BE2C (cell line): ENCODE data around the gene CFAP46.

Experiments used
- DNase-seq: peaks from one replicate; pipeline ENCODE4 v3.0.0-alpha.2; 2020
- H3K27me3 ChIP-seq: fragments of 250-450 bp; sonication (Bioruptor Pico); 2 replicates; pipeline ENCODE4 v1.5.1; 2020; ENCODE audit warnings: mild to moderate bottlenecking
- H3K36me3 ChIP-seq: fragments of 250-450 bp; sonication (Bioruptor Pico); 2 replicates; pipeline ENCODE4 v1.5.1; 2020; ENCODE audit warnings: mild to moderate bottlenecking
- H3K4me1 ChIP-seq: fragments of 250-450 bp; sonication (Bioruptor Pico); 2 replicates; pipeline ENCODE4 v1.5.1; 2020
- H3K4me3 ChIP-seq: 2 replicates; pipeline ENCODE4 v1.5.1; 2011; ENCODE audit warnings: low read depth, low read length
- H3K9me3 ChIP-seq: fragments of 250-450 bp; sonication (Bioruptor Pico); 2 replicates; pipeline ENCODE4 v1.5.1; 2020
- CTCF ChIP-seq: IDR thresholded peaks from 2 replicates; pipeline ENCODE4 v1.5.1; 2012; ENCODE audit warnings: mild to moderate bottlenecking, low read depth, low read length

CFAP46 gene

GRCh38 chr10:132974886-132975830 is 32.8 kb upstream of the CFAP46 start:
- H3K9me3 ChIP-seq, result no peaks in the 10 kb centered on the region
- no peaks in the 10 kb centered on the region for H3K36me3 ChIP-seq
- no peaks in the 10 kb centered on the region for H3K4me1 ChIP-seq
- no peak overlapping the region for H3K4me3 ChIP-seq
- peaks cover 26% of the 10 kb centered on the region for H3K27me3 ChIP-seq
- TF ChIP-seq CTCF, result no peak
- DNase-seq, result no peak

GRCh38 chr10:132974249-132974796 is 32.0 kb upstream of the CFAP46 start:
- Histone ChIP-seq H3K4me1 (no peaks in the 10 kb centered on the region), H3K4me3 (no peak overlapping the region), H3K27me3 (peaks cover 30% of the 10 kb centered on the region), H3K9me3 (no peaks in the 10 kb centered on the region), H3K36me3 (no peaks in the 10 kb centered on the region)
- TF ChIP-seq CTCF, result no peak
- DNase-seq, result no peak

- H3K36me3 ChIP-seq, result no peaks in the 10 kb centered on the region
- TF ChIP-seq CTCF, result no peak
- H3K27me3 ChIP-seq, result peaks cover 32% of the 10 kb centered on the region
- no peak for DNase-seq
- H3K9me3 ChIP-seq, result no peaks in the 10 kb centered on the region
- no peak overlapping the region for H3K4me3 ChIP-seq
- H3K4me1 ChIP-seq, result no peaks in the 10 kb centered on the region
These were observed 31.5 kb upstream of the CFAP46 start for GRCh38 chr10:132973903-132974241.

- Histone ChIP-seq H3K36me3 (no peaks in the 10 kb centered on the region), H3K4me1 (no peaks in the 10 kb centered on the region), H3K4me3 (no peak overlapping the region), H3K9me3 (no peaks in the 10 kb centered on the region), H3K27me3 (peaks cover 32% of the 10 kb centered on the region)
- no peak for TF ChIP-seq CTCF
- no peak for DNase-seq
These were observed 30.9 kb upstream of the CFAP46 start for GRCh38 chr10:132972986-132973902.

- no peak for DNase-seq
- TF ChIP-seq CTCF, result no peak
- Histone ChIP-seq H3K4me3 (no peak overlapping the region), H3K9me3 (no peaks in the 10 kb centered on the region), H3K36me3 (no peaks in the 10 kb centered on the region), H3K27me3 (peaks cover 35% of the 10 kb centered on the region), H3K4me1 (no peaks in the 10 kb centered on the region)
These were observed 30.0 kb upstream of the CFAP46 start for GRCh38 chr10:132972149-132972985.
